Tibial nerve (tissue), 4 donors: Measurements from ENCODE around the gene PFN3. TPM values are rescaled to one million over a fixed set of nuclear protein-coding genes. Genes with fewer than 3 reads are reported as not detected.

ENCODE experiments used
- DNase-seq, 2 donors: peaks; one replicate each; pipeline ENCODE4 v3.0.0-alpha.2; 2019; ENCODE audit warnings: low spot score in 2 of 2
- H3K27ac ChIP-seq, 4 donors: fragments of 200-600 bp; sonication (generic) in 3 of 4; one replicate each; pipeline ENCODE4 v1.5.1; 2017 to 2019; ENCODE audit warnings: mild to moderate bottlenecking in 1 of 4
- H3K27me3 ChIP-seq, 2 donors: fragments of 200-600 bp; sonication (generic) in 1 of 2; one replicate each; pipeline versions ENCODE4 v1.5.1 to v1.6.0; 2017 to 2019
- H3K36me3 ChIP-seq, 3 donors: fragments of 200-600 bp; sonication (generic); one replicate each; pipeline ENCODE4 v1.5.1; 2018 to 2019
- H3K4me1 ChIP-seq, 4 donors: fragments of 200-600 bp; sonication (generic) in 3 of 4; one replicate each; pipeline ENCODE4 v1.5.1; 2017 to 2019
- H3K4me3 ChIP-seq, 4 donors: fragments of 200-600 bp; sonication (generic) in 3 of 4; one replicate each; pipeline ENCODE4 v1.5.1; 2017 to 2019; ENCODE audit warnings: mild to moderate bottlenecking in 1 of 4, moderate library complexity in 1 of 4
- H3K9me3 ChIP-seq, 4 donors: fragments of 200-600 bp; sonication (generic) in 3 of 4; one replicate each; pipeline ENCODE4 v1.5.1; 2017 to 2019
- CTCF ChIP-seq, 5 experiments: fragments of 200-600 bp in 3 of 5; fragments of 450-650 bp in 2 of 5; sonication (generic) in 3 of 5; IDR thresholded peaks; one replicate each; pipeline ENCODE4 v1.5.1; 2016 to 2019; ENCODE audit warnings: antibody characterized with exemption in 5 of 5, mild to moderate bottlenecking in 3 of 5, moderate library complexity in 2 of 5
- EP300 ChIP-seq, 2 donors: sonication (generic); formaldehyde crosslinking; IDR thresholded peaks; one replicate each; pipeline ENCODE4 v1.6.1; 2017; ENCODE audit warnings: antibody characterized with exemption in 2 of 2, mild to moderate bottlenecking in 1 of 2
- POLR2A ChIP-seq, 2 donors: fragments of 450-650 bp; IDR thresholded peaks; one replicate each; pipeline ENCODE4 v1.6.1; 2017; ENCODE audit warnings: antibody characterized with exemption in 2 of 2, mild to moderate bottlenecking in 2 of 2, moderate library complexity in 2 of 2
- WGBS, 2 donors: methylation state at CpG; one replicate each; pipeline ENCODE4 v1.1.5; 2018; 5-methylcytosine and 5-hydroxymethylcytosine counted together
- total RNA-seq, 4 donors: library from RNA; depleted of rRNA; stranded (reverse); fragments of >200 nt; gene quantifications; one replicate each; pipeline ENCODE4 v1.1.0, GENCODE V29; 2016

Gene PFN3
- total RNA-seq, 4 donors from 2014 or later: not detected

DNA sequence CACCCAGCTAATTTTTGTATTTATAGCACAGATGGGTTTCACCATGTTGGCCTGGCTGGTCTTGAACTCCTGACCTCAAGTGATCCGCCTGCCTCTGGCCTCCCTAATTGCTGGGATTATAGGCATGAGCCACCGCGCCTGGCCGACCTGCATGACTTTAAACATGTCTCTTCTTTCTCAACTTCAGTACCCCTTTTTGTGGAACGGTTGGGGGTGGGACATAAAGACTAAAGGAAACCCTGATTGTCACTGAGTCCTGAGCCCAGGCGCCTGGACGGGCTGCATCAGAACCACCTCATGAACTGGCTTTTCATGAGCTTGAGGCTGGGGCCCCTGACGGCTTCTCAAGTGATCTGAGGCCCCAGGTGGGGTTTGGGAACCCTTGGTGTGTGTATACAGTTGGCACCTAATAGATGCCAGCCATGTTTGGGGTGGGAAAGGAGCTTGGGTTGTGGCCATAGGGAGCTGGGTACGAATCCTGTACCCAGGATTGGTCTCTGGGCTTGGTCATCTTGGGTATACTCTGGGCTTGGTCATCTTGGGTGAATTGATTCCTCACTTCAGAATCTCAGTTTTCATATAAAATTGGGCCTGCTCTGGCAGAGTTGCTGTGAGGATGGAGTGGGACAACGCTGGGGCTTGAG lies 28.2 kb upstream of the PFN3 start:
- WGBS, 2 donors: 80 to 91% methylated on average over 10 of the region's 10 CpGs
- no peaks in the 10 kb centered on the region for H3K9me3 ChIP-seq
- H3K27ac ChIP-seq: peak overlapping the region in 3 of 4 donors; percentile 54 to 69 (median 62)
- no peak for DNase-seq
- TF ChIP-seq EP300 (IDR thresholded peaks at IDR 0.05) (no peak), CTCF (IDR thresholded peaks at IDR 0.05) (no peak), POLR2A (IDR thresholded peaks at IDR 0.05) (no peak)
- H3K4me1 ChIP-seq: peaks cover 0 to 57% (median 45%) of the 10 kb centered on the region in 4 donors
- no peak overlapping the region for H3K4me3 ChIP-seq
- no peaks in the 10 kb centered on the region for H3K27me3 ChIP-seq
- H3K36me3 ChIP-seq: peaks cover 0 to 37% (median 17%) of the 10 kb centered on the region in 3 donors

- Histone ChIP-seq H3K4me1 (peaks cover 0 to 57% (median 44%) of the 10 kb centered on the region in 4 donors), H3K9me3 (no peaks in the 10 kb centered on the region), H3K27ac (peak overlapping the region in 3 of 4 donors; percentile 93 to 96 (median 95)), H3K36me3 (peaks cover 0 to 30% (median 10%) of the 10 kb centered on the region in 3 donors), H3K4me3 (peak overlapping the region in 3 of 4 donors; percentile 1 to 89 (median 63)), H3K27me3 (no peaks in the 10 kb centered on the region)
- 73 to 81% methylated on average over 10 of the region's 11 CpGs for WGBS, 2 donors
- no peak for DNase-seq
- TF ChIP-seq CTCF (IDR thresholded peaks at IDR 0.05): no peak
- no peak for TF ChIP-seq EP300 (IDR thresholded peaks at IDR 0.05)
- TF ChIP-seq POLR2A (IDR thresholded peaks at IDR 0.05): no peak
These were observed 27.6 kb upstream of the PFN3 start for GRCh38 chr5:177427919-177428573.

GRCh38 chr5:177427211-177427822 lies 26.9 kb upstream of the PFN3 start:
- WGBS, 2 donors: 8 to 12% methylated on average over 11 of the region's 11 CpGs
- no peak for DNase-seq

GRCh38 chr5:177426566-177427210 lies 26.2 kb upstream of the PFN3 start, which contains the start of gene GRK6:
Gene GRK6, plus strand, starts transcription at chr5:177426676. Its CDS starts 170 bp downstream, at chr5:177426846.
- WGBS, 2 donors: 0 to 1% methylated on average over 28 to 38 of the region's 82 CpGs
- Histone ChIP-seq H3K9me3 (no peaks in the 10 kb centered on the region), H3K27ac (peak within 1 kb of the TSS; percentile 92 to 97 (median 94)), H3K4me1 (peaks cover 0 to 48% (median 36%) of the 10 kb centered on the region in 4 donors), H3K27me3 (no peaks in the 10 kb centered on the region), H3K4me3 (peak within 1 kb of the TSS; percentile 63 to 99 (median 92)), H3K36me3 (peaks cover 0 to 17% (median 0%) of the 10 kb centered on the region in 3 donors)
- TF ChIP-seq EP300 (IDR thresholded peaks at IDR 0.05) (no peak), POLR2A (IDR thresholded peaks at IDR 0.05) (peak; percentile 60 to 84), CTCF (IDR thresholded peaks at IDR 0.05) (no peak)
- DNase-seq: no peak

More at GRCh38 chr5:177427211-177427822, 26.9 kb upstream of the PFN3 start:
- H3K9me3 ChIP-seq: no peaks in the 10 kb centered on the region
- H3K27ac ChIP-seq: peak overlapping the region; percentile 85 to 96 (median 94)
- peak overlapping the region; percentile 63 to 99 (median 92) for H3K4me3 ChIP-seq
- no peaks in the 10 kb centered on the region for H3K27me3 ChIP-seq
- peaks cover 0 to 23% (median 3%) of the 10 kb centered on the region in 3 donors for H3K36me3 ChIP-seq
- peaks cover 0 to 54% (median 40%) of the 10 kb centered on the region in 4 donors for H3K4me1 ChIP-seq
- TF ChIP-seq EP300 (IDR thresholded peaks at IDR 0.05) (no peak), POLR2A (IDR thresholded peaks at IDR 0.05) (no peak), CTCF (IDR thresholded peaks at IDR 0.05) (no peak)
